Endothelial cell of umbilical vein (primary cell): ENCODE results near the gene CYP1B1. TPM values are rescaled to one million over a fixed set of nuclear protein-coding genes. Genes with fewer than 3 reads are reported as not detected.

ENCODE experiments used
- BruUV-seq: library from RNA; stranded (reverse); fragments of 400-500 nt; replicated peaks from 2 replicates; lab custom pipeline; 2021; lab: Mats Ljungman, UMichigan
- CTCF ChIA-PET: fragments of 300-600, 350-600 bp; sonication (Branson Sonifier 250); formaldehyde crosslinking; loops from one replicate; lab custom pipeline; 2021; ENCODE audit warnings: antibody characterized with exemption, inconsistent platforms; lab: Charles Lee
- POLR2A ChIA-PET: fragments of 300-600, 350-600 bp; sonication (Branson Sonifier 250); formaldehyde crosslinking; loops from one replicate; lab custom pipeline; 2021; ENCODE audit warnings: antibody characterized with exemption, inconsistent platforms; lab: Charles Lee
- DNase-seq: peaks from one replicate; pipeline ENCODE4 v3.0.0-alpha.2; 2011; ENCODE audit warnings: low read depth, low spot score
- FAIRE-seq: peaks from 2 replicates; lab custom pipeline; 2011; peaks lifted over from hg19 to GRCh38; lab: Jason Lieb, UNC
- H2AFZ ChIP-seq: 2 replicates; pipeline ENCODE4 v1.6.0; 2012; ENCODE audit warnings: low read depth, low read length, control low read depth, inconsistent platforms
- H3K27ac ChIP-seq: 2 replicates; pipeline ENCODE4 v1.5.1; 2011; ENCODE audit warnings: low read depth, mild to moderate bottlenecking, control low read depth, low read length, moderate library complexity; ENCODE audit not compliant: insufficient read depth
- H3K27me3 ChIP-seq, 2 experiments: 2 replicates each; pipeline versions ENCODE4 v1.6.0 to v1.6.1; 2011; ENCODE audit warnings: low read length in 2 of 2, mixed read lengths in 1 of 2; ENCODE audit not compliant: control insufficient read depth in 2 of 2, insufficient read depth in 2 of 2
- H3K36me3 ChIP-seq, 2 experiments: 2 replicates in 1 of 2; 3 replicates in 1 of 2; pipeline ENCODE4 v1.5.1; 2011; ENCODE audit warnings: low read length in 2 of 2, mild to moderate bottlenecking in 1 of 2, moderate library complexity in 1 of 2; ENCODE audit not compliant: control insufficient read depth in 2 of 2, insufficient read depth in 2 of 2; ENCODE audit errors: extremely low read depth in 1 of 2
- H3K4me1 ChIP-seq: 3 replicates; pipeline ENCODE4 v1.5.1; 2011; ENCODE audit warnings: mild to moderate bottlenecking, low read length; ENCODE audit not compliant: control insufficient read depth, insufficient read depth; ENCODE audit errors: extremely low read depth
- H3K4me2 ChIP-seq: 2 replicates; pipeline ENCODE4 v1.6.1; 2011; ENCODE audit warnings: low read length, control low read depth, mixed read lengths; ENCODE audit not compliant: insufficient read depth
- H3K4me3 ChIP-seq, 3 experiments: fragments of 200-600 bp in 1 of 3; sonication (generic), shearing (Covaris generic) in 1 of 3; replicated peaks in 1 of 3; 2 replicates each; pipeline ENCODE4 v1.5.1; 2011 to 2016; ENCODE audit warnings: control low read depth in 3 of 3, low read length in 3 of 3, mild to moderate bottlenecking in 2 of 3, inconsistent platforms in 1 of 3, low read depth in 1 of 3, moderate library complexity in 1 of 3; ENCODE audit not compliant: insufficient read depth in 1 of 3
- H3K79me2 ChIP-seq: 2 replicates; pipeline ENCODE4 v1.6.0; 2012; ENCODE audit warnings: low read length, inconsistent platforms; ENCODE audit not compliant: control insufficient read depth, insufficient read depth
- H3K9ac ChIP-seq: replicated peaks from 2 replicates; pipeline ENCODE3; 2011; ENCODE audit warnings: low read length, control low read depth; ENCODE audit not compliant: insufficient read depth; ENCODE audit errors: extremely low read depth
- H3K9me1 ChIP-seq: replicated peaks from 3 replicates; pipeline ENCODE4 v1.6.0; 2011; ENCODE audit warnings: mild to moderate bottlenecking, low read length; ENCODE audit not compliant: control insufficient read depth, insufficient read depth; ENCODE audit errors: extremely low read depth
- H3K9me3 ChIP-seq: replicated peaks from 2 replicates; pipeline ENCODE4 v1.5.1; 2012; ENCODE audit warnings: low read length, inconsistent platforms; ENCODE audit not compliant: control insufficient read depth, insufficient read depth
- H4K20me1 ChIP-seq: replicated peaks from 2 replicates; pipeline ENCODE3; 2011; ENCODE audit warnings: mild to moderate bottlenecking, low read length; ENCODE audit not compliant: control insufficient read depth, insufficient read depth; ENCODE audit errors: extremely low read depth
- EZH2 ChIP-seq: IDR thresholded peaks from 2 replicates; pipeline ENCODE4 v1.6.1; 2012; ENCODE audit warnings: borderline replicate concordance, low read depth, mild to moderate bottlenecking, moderate library complexity, low read length, inconsistent platforms; ENCODE audit not compliant: severe bottlenecking
- FOS ChIP-seq: IDR thresholded peaks from 2 replicates; pipeline ENCODE4 v1.6.1; 2011; ENCODE audit warnings: mild to moderate bottlenecking, low read length, moderate library complexity, borderline replicate concordance; ENCODE audit not compliant: insufficient read depth
- GATA2 ChIP-seq: IDR thresholded peaks from 2 replicates; pipeline ENCODE4 v1.7.0; 2011; ENCODE audit warnings: low read depth, mild to moderate bottlenecking, moderate library complexity, mixed read lengths, low read length; ENCODE audit not compliant: insufficient read length, insufficient read depth
- JUN ChIP-seq: IDR thresholded peaks from 2 replicates; pipeline ENCODE4 v1.6.1; 2011; ENCODE audit warnings: borderline replicate concordance, low read depth; ENCODE audit not compliant: insufficient read length, insufficient read depth
- MYC ChIP-seq: IDR thresholded peaks from one replicate; pipeline ENCODE4 v1.6.1; 2011; ENCODE audit warnings: mild to moderate bottlenecking, low read depth, low read length
- POLR2A ChIP-seq: IDR thresholded peaks from 2 replicates; pipeline ENCODE4 v1.6.1; 2012; ENCODE audit warnings: low read depth, mild to moderate bottlenecking, control low read depth, low read length
- POLR2AphosphoS5 ChIP-seq: IDR thresholded peaks from 2 replicates; pipeline ENCODE4 v1.6.1; 2012; ENCODE audit warnings: low read depth, mild to moderate bottlenecking, control low read depth, low read length, moderate library complexity; ENCODE audit not compliant: insufficient read depth
- dilution Hi-C: fragments of 300-500 bp; cut with MboI; formaldehyde crosslinking; loops from one replicate; pipeline ENCODE4 v1.15.0; 2019; ENCODE audit warnings: low sequenced_read_pairs; ENCODE audit not compliant: extremely low pct_ligation_motif_present
- intact Hi-C: fragments of 100-400 bp; cut with micrococcal nuclease; formaldehyde crosslinking; loops from one replicate; pipeline ENCODE4 v1.10.0; 2022
- polyA plus RNA-seq, 4 experiments: library from polyadenylated mRNA; depleted of rRNA in 3 of 4; stranded (reverse) in 3 of 4; unstranded in 1 of 4; fragments of >200 nt; gene quantifications; 2 replicates each; pipeline versions ENCODE4 v1.2.1 to v1.2.3, GENCODE V29; 2011 to 2012; ENCODE audit warnings: missing spikeins in 1 of 4
- total RNA-seq: library from RNA; stranded (reverse); gene quantifications from 2 replicates; pipeline ENCODE4 v1.2.3, GENCODE V29; 2021
- TF ChIP-seq, protein P1 (sequence below), 2 donors: IDR thresholded peaks; 1 replicate in 1 of 2; 2 replicates in 1 of 2; pipeline ENCODE4 v1.5.1; 2011; ENCODE audit warnings: low read length in 2 of 2, mild to moderate bottlenecking in 2 of 2, moderate library complexity in 2 of 2, control low read depth in 1 of 2, inconsistent platforms in 1 of 2, low read depth in 1 of 2; ENCODE audit not compliant: insufficient read depth in 1 of 2; ENCODE audit errors: extremely low read depth in 1 of 2
- TF ChIP-seq, protein P2 (sequence below): IDR thresholded peaks from 2 replicates; pipeline ENCODE4 v1.6.1; 2011; ENCODE audit not compliant: insufficient read depth, insufficient read length

Gene CYP1B1
- total and polyA plus RNA-seq, 2 donors (not counting 3 experiments of a cell fraction or from before 2014, with no cell fraction given), result 0.01 TPM; not detected in 1

DNA sequence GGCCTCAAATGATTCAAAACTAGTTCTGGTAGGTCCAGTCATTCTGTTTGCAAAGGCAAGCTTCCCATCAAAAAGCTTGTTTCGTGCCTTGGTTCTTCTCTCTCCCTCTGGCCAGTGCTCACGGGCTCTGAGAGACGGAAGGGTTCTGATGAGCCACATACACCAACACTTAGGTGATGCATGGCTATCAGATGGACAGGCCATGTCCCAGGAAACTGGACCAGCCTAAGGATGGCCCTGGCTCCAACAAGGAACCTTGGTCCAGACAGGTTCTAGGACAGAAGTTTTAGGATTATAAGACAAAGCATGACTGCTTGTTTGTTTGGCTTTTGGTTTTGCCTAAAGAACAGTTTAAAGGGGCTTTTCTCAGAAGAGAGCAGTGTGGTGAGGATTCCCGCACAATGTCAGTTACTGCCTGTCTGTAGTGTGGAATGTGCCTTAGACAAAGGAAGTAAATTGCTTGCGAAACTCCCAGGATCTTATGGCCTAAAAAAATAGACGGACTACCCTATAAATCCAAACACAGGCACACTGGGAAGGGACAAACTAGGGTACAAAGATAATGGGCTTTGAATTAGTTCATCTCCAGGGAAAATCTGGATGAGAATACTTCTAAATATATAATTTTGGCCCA, 10.3 kb downstream of the CYP1B1 start:
- BruUV-seq, result no TSS peak
- Histone ChIP-seq H3K79me2 (no peaks in the 10 kb centered on the region), H3K36me3 (no peaks in the 10 kb centered on the region), H3K4me3 (no peak overlapping the region), H3K9me1 (no peaks in the 10 kb centered on the region), H3K9me3 (no peaks in the 10 kb centered on the region), H3K27ac (no peak overlapping the region), H3K4me2 (no peak overlapping the region), H3K27me3 (no peaks in the 10 kb centered on the region), H4K20me1 (no peaks in the 10 kb centered on the region), H3K4me1 (no peaks in the 10 kb centered on the region), H3K9ac (no peak overlapping the region), H2AFZ (no peak overlapping the region)
- DNase-seq (no peak), FAIRE-seq (no peak)
- ChIA-PET CTCF (no interaction called here), POLR2A (no interaction called here)
- dilution Hi-C loops (no loop called here), intact Hi-C loops (no loop called here)
- TF ChIP-seq FOS (no peak), MYC (no peak), JUN (no peak), POLR2A (no peak), GATA2 (no peak), POLR2AphosphoS5 (no peak), EZH2 (no peak)
- TF ChIP-seq, protein P1, sequence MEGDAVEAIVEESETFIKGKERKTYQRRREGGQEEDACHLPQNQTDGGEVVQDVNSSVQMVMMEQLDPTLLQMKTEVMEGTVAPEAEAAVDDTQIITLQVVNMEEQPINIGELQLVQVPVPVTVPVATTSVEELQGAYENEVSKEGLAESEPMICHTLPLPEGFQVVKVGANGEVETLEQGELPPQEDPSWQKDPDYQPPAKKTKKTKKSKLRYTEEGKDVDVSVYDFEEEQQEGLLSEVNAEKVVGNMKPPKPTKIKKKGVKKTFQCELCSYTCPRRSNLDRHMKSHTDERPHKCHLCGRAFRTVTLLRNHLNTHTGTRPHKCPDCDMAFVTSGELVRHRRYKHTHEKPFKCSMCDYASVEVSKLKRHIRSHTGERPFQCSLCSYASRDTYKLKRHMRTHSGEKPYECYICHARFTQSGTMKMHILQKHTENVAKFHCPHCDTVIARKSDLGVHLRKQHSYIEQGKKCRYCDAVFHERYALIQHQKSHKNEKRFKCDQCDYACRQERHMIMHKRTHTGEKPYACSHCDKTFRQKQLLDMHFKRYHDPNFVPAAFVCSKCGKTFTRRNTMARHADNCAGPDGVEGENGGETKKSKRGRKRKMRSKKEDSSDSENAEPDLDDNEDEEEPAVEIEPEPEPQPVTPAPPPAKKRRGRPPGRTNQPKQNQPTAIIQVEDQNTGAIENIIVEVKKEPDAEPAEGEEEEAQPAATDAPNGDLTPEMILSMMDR (IDR thresholded peaks at IDR 0.05; ENCODE audit: extremely low read depth in 1 of 2, insufficient read depth in 1 of 2, low read depth in 1 of 2, low read length in 2 of 2), result no peak
- TF ChIP-seq, protein P2, sequence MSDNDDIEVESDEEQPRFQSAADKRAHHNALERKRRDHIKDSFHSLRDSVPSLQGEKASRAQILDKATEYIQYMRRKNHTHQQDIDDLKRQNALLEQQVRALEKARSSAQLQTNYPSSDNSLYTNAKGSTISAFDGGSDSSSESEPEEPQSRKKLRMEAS, result no peak
